K562 (cell line): ENCODE data around the gene SLC22A12. TPM values are rescaled to one million over a fixed set of nuclear protein-coding genes. Genes with fewer than 3 reads are reported as not detected.

Experiments
- ATAC-seq: fragments of 200-7000 bp; cut with Tn5 transposase; 3 replicates; pipeline ENCODE4 v1.9.1; 2020; ENCODE audit warnings: moderate library complexity
- BruUV-seq: library from RNA; stranded (reverse); fragments of 400-500 nt; replicated peaks from 2 replicates; lab custom pipeline; 2021; lab: Mats Ljungman, UMichigan
- CTCF ChIA-PET: fragments of 300-600 bp; formaldehyde crosslinking; extraction: SDS; loops from one replicate; lab custom pipeline; 2021; ENCODE audit warnings: low intra/inter-chr PET ratio; lab: Yijun Ruan, JAX
- POLR2A ChIA-PET: fragments of 300-600, 350-650 bp; sonication (Branson Sonifier 250); formaldehyde crosslinking; extraction: SDS; loops from one replicate; lab custom pipeline; 2021; ENCODE audit warnings: antibody characterized with exemption, inconsistent platforms; lab: Yijun Ruan, JAX
- DNase-seq, 4 experiments: peaks; one replicate each; pipeline versions ENCODE4 v3.0.0 to v3.0.0-alpha.2; 2011 to 2018; ENCODE audit warnings: low spot score in 3 of 4, mixed read lengths in 3 of 4; ENCODE audit errors: extremely low read depth in 1 of 4
- FAIRE-seq: peaks from 2 replicates; lab custom pipeline; 2011; peaks lifted over from hg19 to GRCh38; lab: Jason Lieb, UNC
- H2AFZ ChIP-seq: 2 replicates; pipeline ENCODE4 v1.6.0; 2011; ENCODE audit warnings: low read depth, low read length, control low read depth, inconsistent platforms
- H3K27ac ChIP-seq: fragments of 200-600 bp; 3 replicates; pipeline ENCODE4 v1.8.0; 2011; ENCODE audit warnings: low read depth, mild to moderate bottlenecking, control low read depth, inconsistent platforms, low read length, moderate library complexity, mixed read lengths; ENCODE audit errors: extremely low read depth
- H3K27me3 ChIP-seq, 2 experiments: fragments of 300-600 bp in 1 of 2; 2 replicates in 1 of 2; 3 replicates in 1 of 2; pipeline versions ENCODE4 v1.6.0 to v1.8.0; 2011; ENCODE audit warnings: inconsistent platforms in 2 of 2, low read length in 2 of 2, mild to moderate bottlenecking in 1 of 2, mixed read lengths in 1 of 2, moderate library complexity in 1 of 2; ENCODE audit not compliant: control insufficient read depth in 2 of 2, insufficient read depth in 2 of 2
- H3K36me3 ChIP-seq: fragments of 300-600 bp; 3 replicates; pipeline ENCODE4 v1.8.0; 2011; ENCODE audit warnings: mild to moderate bottlenecking, low read length, inconsistent platforms; ENCODE audit not compliant: control insufficient read depth, insufficient read depth
- H3K4me1 ChIP-seq, 2 experiments: fragments of 200-600 bp in 1 of 2; replicated peaks in 1 of 2; 2 replicates in 1 of 2; 3 replicates in 1 of 2; pipeline versions ENCODE4 v1.5.1 to v1.8.0; 2011; ENCODE audit warnings: inconsistent platforms in 2 of 2, low read length in 2 of 2, mild to moderate bottlenecking in 1 of 2, mixed read lengths in 1 of 2, moderate library complexity in 1 of 2; ENCODE audit not compliant: control insufficient read depth in 2 of 2, insufficient read depth in 2 of 2
- H3K4me2 ChIP-seq: 2 replicates; pipeline ENCODE4 v1.6.1; 2011; ENCODE audit warnings: low read length, control low read depth, inconsistent platforms, mixed read lengths; ENCODE audit not compliant: insufficient read depth
- H3K4me3 ChIP-seq: fragments of 200-600 bp; sonication (generic), shearing (Covaris generic); 2 replicates; pipeline ENCODE4 v1.5.1; 2016; ENCODE audit warnings: control low read depth, inconsistent platforms
- H3K79me2 ChIP-seq: fragments of 200-600 bp; 3 replicates; pipeline ENCODE4 v1.8.0; 2011; ENCODE audit warnings: low read length, inconsistent platforms; ENCODE audit not compliant: control insufficient read depth, insufficient read depth
- H3K9ac ChIP-seq, 2 experiments: 2 replicates each; pipeline versions ENCODE4 v1.6.0 to v1.6.1; 2011; ENCODE audit warnings: low read depth in 2 of 2, low read length in 2 of 2, control low read depth in 1 of 2, inconsistent platforms in 1 of 2, mild to moderate bottlenecking in 1 of 2, mixed read lengths in 1 of 2; ENCODE audit not compliant: insufficient read depth in 1 of 2
- H3K9me1 ChIP-seq: one replicate; pipeline ENCODE4 v1.6.0; 2011; ENCODE audit warnings: inconsistent platforms, mild to moderate bottlenecking, low read length, moderate library complexity; ENCODE audit not compliant: control insufficient read depth, insufficient read depth
- H3K9me3 ChIP-seq: replicated peaks from 2 replicates; pipeline ENCODE4 v1.5.1; 2011; ENCODE audit warnings: low read depth, low read length, inconsistent platforms; ENCODE audit not compliant: control insufficient read depth, insufficient read depth
- H4K20me1 ChIP-seq: replicated peaks from 2 replicates; pipeline ENCODE4 v1.6.1; 2011; ENCODE audit warnings: low read length, inconsistent platforms, mixed read lengths; ENCODE audit not compliant: control insufficient read depth, insufficient read depth
- ARID2 ChIP-seq: fragments of 450-650 bp; IDR thresholded peaks from 2 replicates; pipeline ENCODE4 v1.6.1; 2017; ENCODE audit warnings: antibody characterized with exemption, mild to moderate bottlenecking
- ATF7 ChIP-seq: fragments of 450-650 bp; IDR thresholded peaks from 2 replicates; pipeline ENCODE4 v1.7.1; 2014; ENCODE audit warnings: mild to moderate bottlenecking, moderate library complexity
- EWSR1 ChIP-seq: fragments of 450-650 bp; IDR thresholded peaks from 2 replicates; pipeline ENCODE4 v1.6.1; 2018; ENCODE audit warnings: borderline replicate concordance, mild to moderate bottlenecking, low read depth, moderate library complexity; ENCODE audit not compliant: partially characterized antibody
- KHSRP ChIP-seq: fragments of 450-650 bp; IDR thresholded peaks from 2 replicates; pipeline ENCODE4 v1.6.1; 2017
- MEF2D ChIP-seq: conservative IDR thresholded peaks from 2 replicates; pipeline ENCODE4 v1.6.1; 2016; ENCODE audit warnings: low read depth, missing genetic modification characterization, missing compliant biosample characterization
- NFIC ChIP-seq: fragments of 450-650 bp; IDR thresholded peaks from 2 replicates; pipeline ENCODE4 v1.6.1; 2017; ENCODE audit warnings: mild to moderate bottlenecking, inconsistent platforms
- PKNOX1 ChIP-seq: fragments of 450-650 bp; IDR thresholded peaks from 2 replicates; pipeline ENCODE4 v1.6.1; 2016
- RHOXF2B ChIP-seq: fragments of 250-450 bp; sonication (Bioruptor Pico); conservative IDR thresholded peaks from 2 replicates; pipeline ENCODE4 v1.5.1; 2021
- ZNF316 ChIP-seq: fragments of 450-650 bp; IDR thresholded peaks from 2 replicates; pipeline ENCODE4 v1.6.1; 2016
- WGBS: fragments of 100-300 bp; shearing (Covaris generic); methylation state at CpG from one replicate; pipeline ENCODE4 v1.1.6; 2016; ENCODE audit warnings: low coverage, mixed read lengths; ENCODE audit not compliant: insufficient coverage; ENCODE audit errors: missing lambda C conversion rate; 5-methylcytosine and 5-hydroxymethylcytosine counted together
- in situ Hi-C: fragments of 300-500 bp; cut with MboI; formaldehyde crosslinking; loops from 4 replicates; pipeline ENCODE4 v1.15.0; 2018; ENCODE audit warnings: inconsistent platforms, mixed read lengths
- intact Hi-C: fragments of 100-400 bp; cut with micrococcal nuclease; formaldehyde crosslinking; loops from 2 replicates; pipeline ENCODE4 v1.14.2; 2022
- polyA plus RNA-seq, 8 experiments: library from polyadenylated mRNA; depleted of rRNA in 4 of 8; stranded (reverse) in 5 of 8; unstranded in 3 of 8; fragments of >200 nt; fragmentation: Nextera tagmentation in 2 of 8; fragmentation: Illumina TruSeq in 1 of 8; extraction: Ambion mirVana in 2 of 8; extraction: Trizol in 1 of 8; gene quantifications; 2 replicates each; pipeline versions ENCODE4 v1.2.1 to v1.2.3, GENCODE V29; 2011 to 2014; ENCODE audit warnings: inconsistent platforms in 1 of 8, missing spikeins in 1 of 8
- total RNA-seq, 7 experiments: library from RNA; depleted of rRNA in 6 of 7; stranded (reverse); fragments of >200 nt in 6 of 7; fragmentation: Illumina TruSeq in 2 of 7; extraction: Trizol in 2 of 7; gene quantifications; 2 replicates each; pipeline versions ENCODE4 v1.2.1 to v1.2.3, GENCODE V29; 2011 to 2021; ENCODE audit warnings: low replicate concordance in 1 of 7
- TF ChIP-seq, protein P1 (sequence below), 2 experiments: fragments of 450-650 bp in 1 of 2; sonication (generic) in 1 of 2; formaldehyde crosslinking in 1 of 2; IDR thresholded peaks in 1 of 2; conservative IDR thresholded peaks in 1 of 2; 2 replicates each; pipeline versions ENCODE4 v1.6.1 to v1.8.1; 2016 to 2023; ENCODE audit warnings: mild to moderate bottlenecking in 2 of 2, moderate library complexity in 2 of 2, inconsistent platforms in 1 of 2, missing genetic modification reagents in 1 of 2
- TF ChIP-seq, protein P2 (sequence below): fragments of 250-450 bp; sonication (Bioruptor Pico); IDR thresholded peaks from 2 replicates; pipeline ENCODE4 v1.8.0; 2021; ENCODE audit warnings: mild to moderate bottlenecking, moderate library complexity
- TF ChIP-seq, protein P3 (sequence below), 2 experiments: IDR thresholded peaks in 1 of 2; conservative IDR thresholded peaks in 1 of 2; 2 replicates each; pipeline ENCODE4 v1.6.1; 2016; ENCODE audit warnings: low read depth in 2 of 2, mild to moderate bottlenecking in 1 of 2, missing compliant biosample characterization in 1 of 2, missing genetic modification characterization in 1 of 2, moderate library complexity in 1 of 2

The SLC22A12 gene
- total and polyA plus RNA-seq, 9 of the 15 experiments (the other 6 are each of a cell fraction or from before 2014, with no cell fraction given) = not detected

DNA sequence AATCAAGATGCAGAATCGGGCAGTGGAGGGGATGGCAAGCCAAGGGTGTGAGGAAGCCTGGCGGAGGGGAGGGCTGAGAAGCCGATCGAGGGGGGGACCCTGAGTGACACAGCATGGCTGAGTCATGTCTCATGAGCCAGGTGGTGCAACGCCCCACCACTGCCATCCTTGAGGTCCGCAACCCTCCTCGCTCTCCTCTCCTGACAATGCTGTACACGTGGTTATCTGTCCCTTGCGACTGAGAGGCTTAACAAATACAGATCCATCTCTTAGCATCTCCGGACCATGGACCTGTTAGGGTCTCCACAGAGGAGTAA lies 14.2 kb downstream of the SLC22A12 start (continued):
- TF ChIP-seq EWSR1 = no peak
- peak; percentile 15; the same call in 1 of the 2 replicates for TF ChIP-seq ZNF316
- peak; percentile 23; the same call in 1 of the 2 replicates for TF ChIP-seq PKNOX1
- TF ChIP-seq ARID2 = no peak
- TF ChIP-seq, protein P1, sequence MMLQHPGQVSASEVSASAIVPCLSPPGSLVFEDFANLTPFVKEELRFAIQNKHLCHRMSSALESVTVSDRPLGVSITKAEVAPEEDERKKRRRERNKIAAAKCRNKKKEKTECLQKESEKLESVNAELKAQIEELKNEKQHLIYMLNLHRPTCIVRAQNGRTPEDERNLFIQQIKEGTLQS (IDR thresholded peaks at IDR 0.05) = peak; percentile 27; the same call in 1 of the 2 replicates
- TF ChIP-seq, protein P1 (CRISPR knock-in tag; conservative IDR thresholded peaks at IDR 0.05) = no peak
- TF ChIP-seq NFIC = peak; percentile 44; the same call in 1 of the 2 replicates
- TF ChIP-seq KHSRP = no peak

- in situ Hi-C loops (no loop called here), intact Hi-C loops (no loop called here)
- FAIRE-seq (no peak), ATAC-seq (no peak), DNase-seq (no peak)
- POLR2A ChIA-PET = interaction anchor here (1.2 kb wide), 1 partner anchor 21 kb away, joined by 3 read pairs; no protein-coding TSS in a partner anchor
- Histone ChIP-seq H3K9me1 (no peaks in the 10 kb centered on the region), H3K4me3 (no peak overlapping the region), H3K4me1 (peaks cover 0 to 23% of the 10 kb centered on the region in 2 experiments; a peak in 3 of 5 replicates), H4K20me1 (peaks cover 10% of the 10 kb centered on the region), H3K79me2 (no peaks in the 10 kb centered on the region), H3K9me3 (no peaks in the 10 kb centered on the region), H2AFZ (no peak overlapping the region), H3K36me3 (no peaks in the 10 kb centered on the region), H3K27me3 (peaks cover 7 to 37% of the 10 kb centered on the region in 2 experiments; a peak in 4 of 5 replicates), H3K27ac (no peak overlapping the region), H3K4me2 (no peak overlapping the region), H3K9ac (no peak overlapping the region)
- CTCF ChIA-PET = no interaction called here
- WGBS = 2% methylated on average over 13 of the region's 21 CpGs
- no TSS peak for BruUV-seq
- TF ChIP-seq, protein P2, sequence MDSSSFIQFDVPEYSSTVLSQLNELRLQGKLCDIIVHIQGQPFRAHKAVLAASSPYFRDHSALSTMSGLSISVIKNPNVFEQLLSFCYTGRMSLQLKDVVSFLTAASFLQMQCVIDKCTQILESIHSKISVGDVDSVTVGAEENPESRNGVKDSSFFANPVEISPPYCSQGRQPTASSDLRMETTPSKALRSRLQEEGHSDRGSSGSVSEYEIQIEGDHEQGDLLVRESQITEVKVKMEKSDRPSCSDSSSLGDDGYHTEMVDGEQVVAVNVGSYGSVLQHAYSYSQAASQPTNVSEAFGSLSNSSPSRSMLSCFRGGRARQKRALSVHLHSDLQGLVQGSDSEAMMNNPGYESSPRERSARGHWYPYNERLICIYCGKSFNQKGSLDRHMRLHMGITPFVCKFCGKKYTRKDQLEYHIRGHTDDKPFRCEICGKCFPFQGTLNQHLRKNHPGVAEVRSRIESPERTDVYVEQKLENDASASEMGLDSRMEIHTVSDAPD (CRISPR knock-in tag) = no peak
- TF ChIP-seq ATF7 (no peak), RHOXF2B (no peak), EWSR1 (no peak), MEF2D (tag) (no peak)
- TF ChIP-seq, protein P3, sequence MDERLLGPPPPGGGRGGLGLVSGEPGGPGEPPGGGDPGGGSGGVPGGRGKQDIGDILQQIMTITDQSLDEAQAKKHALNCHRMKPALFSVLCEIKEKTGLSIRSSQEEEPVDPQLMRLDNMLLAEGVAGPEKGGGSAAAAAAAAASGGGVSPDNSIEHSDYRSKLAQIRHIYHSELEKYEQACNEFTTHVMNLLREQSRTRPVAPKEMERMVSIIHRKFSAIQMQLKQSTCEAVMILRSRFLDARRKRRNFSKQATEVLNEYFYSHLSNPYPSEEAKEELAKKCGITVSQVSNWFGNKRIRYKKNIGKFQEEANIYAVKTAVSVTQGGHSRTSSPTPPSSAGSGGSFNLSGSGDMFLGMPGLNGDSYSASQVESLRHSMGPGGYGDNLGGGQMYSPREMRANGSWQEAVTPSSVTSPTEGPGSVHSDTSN (CRISPR knock-in tag; IDR thresholded peaks at IDR 0.05; ENCODE audit: low read depth) = no peak
- TF ChIP-seq, protein P3 (tag; conservative IDR thresholded peaks at IDR 0.05; ENCODE audit: low read depth) = no peak
These were observed 14.9 kb downstream of the SLC22A12 start for GRCh38 chr11:64605656-64606585.
